ENCODE measurements around the gene C15orf40.
A peak's percentile ranks its signal among the peaks of the same experiment; 100 is the strongest.
"Not testable (repeated sequence)": the region's sequence is repeated elsewhere in the genome, so short reads cannot be mapped to it uniquely, and the experiment has no call there.

Gene C15orf40

GRCh38 chr15:83011271-83012075, at the start of gene C15orf40:
Gene C15orf40 (minus strand): TSS chr15:83011639. CDS start chr15:83011607, 32 bp downstream.
- DNase-seq (ENCODE audit: low spot score) = peak; percentile 97

- DNase-seq (ENCODE audit: low spot score) = no peak
Observed at GRCh38 chr15:83057696-83058376, 46.4 kb upstream of the C15orf40 start.

GRCh38 chr15:83057002-83057401, 45.6 kb upstream of the C15orf40 start:
- no peak for DNase-seq (ENCODE audit: low spot score)

- DNase-seq (ENCODE audit: low spot score) = peak; percentile 32
Observed at GRCh38 chr15:83053151-83053550, 41.7 kb upstream of the C15orf40 start.

GRCh38 chr15:83046558-83047127, 35.2 kb upstream of the C15orf40 start:
- no peak for DNase-seq (ENCODE audit: low spot score)

GRCh38 chr15:83044156-83044555, 32.7 kb upstream of the C15orf40 start:
- DNase-seq (ENCODE audit: low spot score) = no peak

- no peak for DNase-seq (ENCODE audit: low spot score)
Observed at GRCh38 chr15:83039206-83039605, 27.8 kb upstream of the C15orf40 start.

GRCh38 chr15:83036253-83036652, 24.8 kb upstream of the C15orf40 start:
- no peak for DNase-seq (ENCODE audit: low spot score)

GRCh38 chr15:83031234-83031633, 19.8 kb upstream of the C15orf40 start:
- DNase-seq (ENCODE audit: low spot score) = not testable (repeated sequence)

- no peak for DNase-seq (ENCODE audit: low spot score)
Observed at GRCh38 chr15:83030021-83030420, 18.6 kb upstream of the C15orf40 start.

GRCh38 chr15:83018436-83018835, 7.0 kb upstream of the C15orf40 start:
- no peak for DNase-seq (ENCODE audit: low spot score)

- DNase-seq (ENCODE audit: low spot score) = no peak
Observed at GRCh38 chr15:83016906-83017305, 5.5 kb upstream of the C15orf40 start.

GRCh38 chr15:83015361-83015760, 3.9 kb upstream of the C15orf40 start:
- DNase-seq (ENCODE audit: low spot score) = no peak

GRCh38 chr15:83014205-83014653, 2.8 kb upstream of the C15orf40 start:
- no peak for DNase-seq (ENCODE audit: low spot score)

- no peak for DNase-seq (ENCODE audit: low spot score)
Observed at GRCh38 chr15:83012636-83013035, 1.2 kb upstream of the C15orf40 start.

GRCh38 chr15:83012076-83012426, 612 bp upstream of the C15orf40 start:
- DNase-seq (ENCODE audit: low spot score) = no peak

GRCh38 chr15:83010709-83011270, 649 bp downstream of the C15orf40 start:
- peak; percentile 77 for DNase-seq (ENCODE audit: low spot score)

GRCh38 chr15:83000672-83001031, 10.8 kb downstream of the C15orf40 start:
- DNase-seq (ENCODE audit: low spot score) = not testable (repeated sequence)

- peak; percentile 30 for DNase-seq (ENCODE audit: low spot score)
Observed at GRCh38 chr15:82999905-83000671, 11.4 kb downstream of the C15orf40 start.

GRCh38 chr15:82999426-82999825, 12.0 kb downstream of the C15orf40 start:
- DNase-seq (ENCODE audit: low spot score) = no peak

GRCh38 chr15:82995938-82996337, 15.5 kb downstream of the C15orf40 start:
- DNase-seq (ENCODE audit: low spot score) = no peak

GRCh38 chr15:82995076-82995475, 16.4 kb downstream of the C15orf40 start:
- no peak for DNase-seq (ENCODE audit: low spot score)
